HepG2 (cell line): ENCODE data around the gene TRMU.

Experiments used
- GATAD2A ChIP-seq: IDR thresholded peaks from 2 replicates; pipeline ENCODE4 v1.6.1; 2016
- HNF1A ChIP-seq, 2 experiments: sonication (generic) in 1 of 2; formaldehyde crosslinking in 1 of 2; IDR thresholded peaks; 2 replicates each; pipeline versions ENCODE4 v1.4.0 to v1.6.1; 2016 to 2020; ENCODE audit warnings: borderline replicate concordance in 1 of 2, low read depth in 1 of 2, mild to moderate bottlenecking in 1 of 2, missing genetic modification reagents in 1 of 2
- NFE2 ChIP-seq: sonication (generic); formaldehyde crosslinking; IDR thresholded peaks from 2 replicates; pipeline ENCODE4 v1.4.0; 2020; ENCODE audit warnings: missing genetic modification reagents
- TCF12 ChIP-seq, 2 experiments: fragments of 450-650 bp in 1 of 2; sonication (generic) in 1 of 2; formaldehyde crosslinking in 1 of 2; IDR thresholded peaks; 2 replicates each; pipeline versions ENCODE4 v1.6.1 to v1.8.0; 2017 to 2022; ENCODE audit warnings: antibody characterized with exemption in 1 of 2, mild to moderate bottlenecking in 1 of 2, missing genetic modification reagents in 1 of 2, moderate library complexity in 1 of 2
- ZFAT ChIP-seq: sonication (generic); formaldehyde crosslinking; conservative IDR thresholded peaks from 2 replicates; pipeline ENCODE4 v1.8.1; 2023; ENCODE audit warnings: missing genetic modification reagents, inconsistent platforms
- ZNF232 ChIP-seq: sonication (generic); formaldehyde crosslinking; IDR thresholded peaks from 2 replicates; pipeline ENCODE4 v1.4.0; 2020; ENCODE audit warnings: missing genetic modification reagents, borderline replicate concordance
- ZNF253 ChIP-seq: sonication (generic); formaldehyde crosslinking; IDR thresholded peaks from 2 replicates; pipeline ENCODE4 v1.8.0; 2022; ENCODE audit warnings: mild to moderate bottlenecking, missing genetic modification reagents, borderline replicate concordance
- ZNF274 ChIP-seq: sonication (generic); formaldehyde crosslinking; IDR thresholded peaks from 2 replicates; pipeline ENCODE4 v1.5.1; 2020; ENCODE audit warnings: mild to moderate bottlenecking, missing genetic modification reagents

DNA sequence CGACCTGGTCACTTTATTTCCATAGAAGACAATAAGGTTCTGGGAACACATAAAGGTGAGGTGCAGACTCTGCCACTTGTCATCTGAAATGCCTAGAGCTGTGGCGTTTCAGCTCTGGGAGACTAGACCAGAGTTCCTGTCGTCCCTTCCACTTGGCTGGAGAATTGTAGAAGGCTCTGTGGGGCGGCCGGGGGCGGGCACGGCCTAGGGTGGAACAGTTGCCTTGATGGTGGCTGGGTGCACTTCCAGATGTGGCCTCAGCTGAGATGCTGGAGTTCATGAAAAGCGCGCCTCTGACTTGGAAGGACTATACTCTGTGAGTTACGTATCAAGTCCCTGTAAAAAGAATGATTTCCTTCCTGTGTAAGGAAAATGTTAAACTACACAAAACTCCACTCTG lies 16.8 kb downstream of the TRMU start:
- TF ChIP-seq ZNF232 (CRISPR knock-in tag): no peak
- no peak for TF ChIP-seq GATAD2A
- TF ChIP-seq ZNF274 (CRISPR knock-in tag): no peak
- no peak for TF ChIP-seq TCF12 (IDR thresholded peaks at IDR 0.05)
- no peak for TF ChIP-seq TCF12 (CRISPR knock-in tag; IDR thresholded peaks at IDR 0.05)
- no peak for TF ChIP-seq NFE2 (CRISPR knock-in tag)
- no peak for TF ChIP-seq ZNF253 (CRISPR knock-in tag)
- no peak for TF ChIP-seq ZFAT
- no peak for TF ChIP-seq HNF1A (IDR thresholded peaks at IDR 0.05; ENCODE audit: low read depth)
- no peak for TF ChIP-seq HNF1A (CRISPR knock-in tag; IDR thresholded peaks at IDR 0.05; ENCODE audit: borderline replicate concordance)
